KMS-11 (cell line): ENCODE measurements around the gene IGLL1.

Experiments used
- H2AFZ ChIP-seq: fragments of 200-600 bp; sonication (generic); 2 replicates; pipeline ENCODE4 v1.6.1; 2016; ENCODE audit warnings: antibody characterized with exemption, mixed run types, low read depth
- H3K27ac ChIP-seq: fragments of 200-600 bp; sonication (generic); 2 replicates; pipeline ENCODE4 v1.6.1; 2016; ENCODE audit warnings: mild to moderate bottlenecking, mixed run types
- H3K27me3 ChIP-seq: fragments of 200-600 bp; sonication (generic); 2 replicates; pipeline ENCODE4 v1.6.1; 2017; ENCODE audit warnings: mild to moderate bottlenecking, low read depth, mixed run types, moderate library complexity; ENCODE audit not compliant: insufficient read depth
- H3K36me3 ChIP-seq: fragments of 200-600 bp; sonication (generic); 2 replicates; pipeline ENCODE4 v1.6.1; 2017; ENCODE audit warnings: mild to moderate bottlenecking, mixed run types; ENCODE audit not compliant: insufficient read depth
- H3K4me1 ChIP-seq: fragments of 200-600 bp; sonication (generic); 2 replicates; pipeline ENCODE4 v1.6.1; 2016; ENCODE audit warnings: mild to moderate bottlenecking, low read depth, mixed run types; ENCODE audit not compliant: poor library complexity, severe bottlenecking
- H3K4me2 ChIP-seq: fragments of 200-600 bp; sonication (generic); 2 replicates; pipeline ENCODE4 v1.7.0; 2016; ENCODE audit warnings: mild to moderate bottlenecking, mixed run types
- H3K4me3 ChIP-seq: fragments of 200-600 bp; sonication (generic); IDR thresholded peaks from 2 replicates; pipeline ENCODE4 v1.6.1; 2017; ENCODE audit warnings: low read depth, low read length, mixed read lengths; ENCODE audit not compliant: insufficient read depth
- H3K79me2 ChIP-seq: fragments of 200-600 bp; sonication (generic); 2 replicates; pipeline ENCODE4 v1.6.1; 2016; ENCODE audit warnings: low read depth, mixed run types; ENCODE audit not compliant: insufficient read depth
- H3K9ac ChIP-seq: fragments of 200-600 bp; sonication (generic); 2 replicates; pipeline ENCODE4 v1.6.1; 2016; ENCODE audit warnings: mild to moderate bottlenecking, mixed run types
- H4K20me1 ChIP-seq: fragments of 200-600 bp; sonication (generic); 2 replicates; pipeline ENCODE4 v1.6.1; 2016; ENCODE audit warnings: mild to moderate bottlenecking, mixed run types; ENCODE audit not compliant: insufficient read depth
- CTCF ChIP-seq: fragments of 200-600 bp; sonication (generic); conservative IDR thresholded peaks from 2 replicates; pipeline ENCODE4 v1.6.1; 2017; ENCODE audit warnings: low read depth, mild to moderate bottlenecking, antibody characterized with exemption, low read length, moderate library complexity, mixed read lengths

The IGLL1 gene

DNA sequence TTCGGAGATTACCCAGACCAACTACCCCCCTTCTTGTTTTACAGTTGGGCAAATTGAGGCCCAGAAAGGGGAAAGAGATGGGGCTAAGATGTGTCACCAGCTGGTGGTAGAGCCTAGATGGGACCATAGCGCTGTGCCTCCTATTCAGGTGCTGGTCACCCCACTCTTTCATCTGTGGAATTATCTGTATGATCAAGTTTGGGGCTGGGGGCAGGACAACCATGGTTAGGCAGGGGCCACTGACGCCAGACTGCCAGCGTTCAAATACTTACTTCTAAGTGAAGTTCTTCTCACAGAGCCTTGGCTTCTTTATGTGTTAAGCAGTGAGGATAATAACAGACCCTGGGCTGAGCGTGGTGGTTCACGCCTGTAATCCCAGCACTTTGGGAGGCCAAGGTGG lies 55.9 kb downstream of the IGLL1 start:
- H3K4me1 ChIP-seq: peaks cover 5% of the 10 kb centered on the region
- H3K27me3 ChIP-seq: no peaks in the 10 kb centered on the region; the same call in 1 of the 2 replicates
- TF ChIP-seq CTCF: no peak
- no peak overlapping the region for H3K27ac ChIP-seq
- H3K4me3 ChIP-seq: no peak overlapping the region
- no peaks in the 10 kb centered on the region for H3K79me2 ChIP-seq
- no peak overlapping the region for H3K9ac ChIP-seq
- H3K36me3 ChIP-seq: no peaks in the 10 kb centered on the region
- no peak overlapping the region for H3K4me2 ChIP-seq
- H4K20me1 ChIP-seq: no peaks in the 10 kb centered on the region
- no peak overlapping the region for H2AFZ ChIP-seq

- Histone ChIP-seq H4K20me1 (no peaks in the 10 kb centered on the region), H3K9ac (no peak overlapping the region), H3K4me1 (peaks cover 5% of the 10 kb centered on the region), H3K79me2 (no peaks in the 10 kb centered on the region), H3K36me3 (no peaks in the 10 kb centered on the region), H3K27me3 (no peaks in the 10 kb centered on the region), H3K4me2 (no peak overlapping the region), H3K27ac (no peak overlapping the region), H2AFZ (no peak overlapping the region), H3K4me3 (no peak overlapping the region)
- TF ChIP-seq CTCF: no peak
Measured at GRCh38 chr22:23523713-23524112, 56.4 kb downstream of the IGLL1 start.
